ENCODE measurements around the gene CACNA1C.

The CACNA1C gene

GRCh38 chr12:2376908-2377657 lies 324.3 kb downstream of the CACNA1C start:
- DNase-seq: no peak

- no peak for DNase-seq
Measured at GRCh38 chr12:2378835-2379330, 326.1 kb downstream of the CACNA1C start.

- DNase-seq: no peak
Measured at GRCh38 chr12:2380946-2381345, 328.2 kb downstream of the CACNA1C start.

- no peak for DNase-seq
Measured at GRCh38 chr12:2382370-2383155, 329.8 kb downstream of the CACNA1C start.

- DNase-seq: no peak
Measured at GRCh38 chr12:2383325-2384028, 330.7 kb downstream of the CACNA1C start.

GRCh38 chr12:2384029-2384386 lies 331.2 kb downstream of the CACNA1C start:
- DNase-seq: no peak

- DNase-seq: no peak
Measured at GRCh38 chr12:2384533-2385351, 332.0 kb downstream of the CACNA1C start.

- no peak for DNase-seq
Measured at GRCh38 chr12:2385529-2385928, 332.7 kb downstream of the CACNA1C start.

- DNase-seq: no peak
Measured at GRCh38 chr12:2386566-2386965, 333.8 kb downstream of the CACNA1C start.

- no peak for DNase-seq
Measured at GRCh38 chr12:2387103-2387834, 334.5 kb downstream of the CACNA1C start.

- no peak for DNase-seq
Measured at GRCh38 chr12:2389079-2389790, 336.4 kb downstream of the CACNA1C start.

GRCh38 chr12:2390133-2390532 lies 337.3 kb downstream of the CACNA1C start:
- no peak for DNase-seq

- DNase-seq: no peak
Measured at GRCh38 chr12:2390850-2391390, 338.1 kb downstream of the CACNA1C start.

GRCh38 chr12:2391740-2392331 lies 339.0 kb downstream of the CACNA1C start:
- no peak for DNase-seq

- DNase-seq: no peak
Measured at GRCh38 chr12:2393016-2393415, 340.2 kb downstream of the CACNA1C start.

GRCh38 chr12:2393996-2394395 lies 341.2 kb downstream of the CACNA1C start:
- DNase-seq: no peak

- peak; percentile 23 for DNase-seq
Measured at GRCh38 chr12:2395354-2395977, 342.7 kb downstream of the CACNA1C start.

- DNase-seq: no peak
Measured at GRCh38 chr12:2396448-2396871, 343.7 kb downstream of the CACNA1C start.

- DNase-seq: no peak
Measured at GRCh38 chr12:2397356-2398045, 344.7 kb downstream of the CACNA1C start.
